Esophagus squamous epithelium (tissue), 5 donors: ENCODE results near the gene DLD. TPM values are rescaled to one million over a fixed set of nuclear protein-coding genes. Genes with fewer than 3 reads are reported as not detected.
A peak's percentile ranks its signal among the peaks of the same experiment; 100 is the strongest.

Experiments used
- DNase-seq: peaks from one replicate; lab custom pipeline; 2025; lab: John Stamatoyannopoulos, UW
- H3K27ac ChIP-seq, 4 donors: fragments of 200-600 bp; sonication (generic); one replicate each; pipeline ENCODE4 v1.5.1; 2016 to 2019; ENCODE audit warnings: mild to moderate bottlenecking in 1 of 4
- H3K27me3 ChIP-seq, 4 donors: fragments of 200-600 bp; sonication (generic); 1 replicate in 3 of 4; 2 replicates in 1 of 4; pipeline versions ENCODE4 v1.5.1 to v1.6.0; 2017 to 2021; ENCODE audit warnings: antibody characterized with exemption in 1 of 4
- H3K36me3 ChIP-seq, 3 donors: fragments of 200-600 bp; sonication (generic); one replicate each; pipeline ENCODE4 v1.5.1; 2016 to 2019
- H3K4me1 ChIP-seq, 3 donors: fragments of 200-600 bp; sonication (generic); one replicate each; pipeline ENCODE4 v1.5.1; 2017 to 2019
- H3K4me3 ChIP-seq, 4 donors: fragments of 200-600 bp; sonication (generic); 1 replicate in 3 of 4; 2 replicates in 1 of 4; pipeline ENCODE4 v1.5.1; 2016 to 2019; ENCODE audit warnings: mild to moderate bottlenecking in 2 of 4, moderate library complexity in 1 of 4
- H3K9me3 ChIP-seq, 3 donors: fragments of 200-600 bp; sonication (generic); one replicate each; pipeline ENCODE4 v1.5.1; 2016 to 2019
- CTCF ChIP-seq, 6 experiments: fragments of 450-650 bp in 4 of 6; fragments of 200-600 bp in 2 of 6; sonication (generic) in 2 of 6; IDR thresholded peaks; one replicate each; pipeline ENCODE4 v1.5.1; 2016 to 2019; ENCODE audit warnings: antibody characterized with exemption in 6 of 6, mild to moderate bottlenecking in 4 of 6, moderate library complexity in 4 of 6
- POLR2A ChIP-seq, 4 donors: fragments of 450-650 bp; IDR thresholded peaks; one replicate each; pipeline ENCODE4 v1.6.1; 2017; ENCODE audit warnings: antibody characterized with exemption in 4 of 4, mild to moderate bottlenecking in 4 of 4, moderate library complexity in 3 of 4
- WGBS, 2 donors: methylation state at CpG; one replicate each; pipeline ENCODE4 v1.1.5; 2018; 5-methylcytosine and 5-hydroxymethylcytosine counted together
- intact Hi-C: fragments of 100-400 bp; cut with DNase I; formaldehyde crosslinking; loops from one replicate; pipeline ENCODE4 v1.15.0; 2022
- total RNA-seq, 4 donors: library from RNA; depleted of rRNA; stranded (reverse); fragments of >200 nt; gene quantifications; one replicate each; pipeline ENCODE4 v1.1.0, GENCODE V29; 2016
- donor health status: DM: yes; HTN: yes; CAD: no.

Gene DLD
- total RNA-seq, 4 donors from 2014 or later = 48.6 to 132 (median 72.7) TPM

- no peak for DNase-seq
- Histone ChIP-seq H3K4me3 (no peak overlapping the region), H3K4me1 (peaks cover 4 to 22% (median 16%) of the 10 kb centered on the region in 3 donors), H3K9me3 (no peaks in the 10 kb centered on the region), H3K27me3 (no peaks in the 10 kb centered on the region), H3K36me3 (peaks cover 0 to 63% (median 0%) of the 10 kb centered on the region in 3 donors), H3K27ac (no peak overlapping the region)
- intact Hi-C loops = no loop called here
- WGBS, 2 donors = 84 to 92% methylated on average over 3 of the region's 3 CpGs
- TF ChIP-seq CTCF (IDR thresholded peaks at IDR 0.05) (no peak), POLR2A (IDR thresholded peaks at IDR 0.05) (no peak)
Measured at GRCh38 chr7:107944411-107945169, 53.6 kb downstream of the DLD start.

- intact Hi-C loops = no loop called here
- H3K4me3 ChIP-seq = no peak overlapping the region
- no peaks in the 10 kb centered on the region for H3K9me3 ChIP-seq
- H3K36me3 ChIP-seq = peaks cover 0 to 68% (median 0%) of the 10 kb centered on the region in 3 donors
- no peak for TF ChIP-seq POLR2A (IDR thresholded peaks at IDR 0.05)
- no peak for TF ChIP-seq CTCF (IDR thresholded peaks at IDR 0.05)
- 75 to 88% methylated on average over 2 of the region's 2 CpGs for WGBS, 2 donors
- H3K27me3 ChIP-seq = no peaks in the 10 kb centered on the region
- peaks cover 0 to 16% (median 9%) of the 10 kb centered on the region in 3 donors for H3K4me1 ChIP-seq
- no peak for DNase-seq
- no peak overlapping the region for H3K27ac ChIP-seq
Measured at GRCh38 chr7:107945332-107945731, 54.3 kb downstream of the DLD start.

- no peak for TF ChIP-seq CTCF (IDR thresholded peaks at IDR 0.05)
- TF ChIP-seq POLR2A (IDR thresholded peaks at IDR 0.05) = no peak
- no peak for DNase-seq
- Histone ChIP-seq H3K9me3 (no peaks in the 10 kb centered on the region), H3K27ac (no peak overlapping the region), H3K27me3 (no peaks in the 10 kb centered on the region), H3K4me3 (no peak overlapping the region), H3K36me3 (peaks cover 0 to 73% (median 3%) of the 10 kb centered on the region in 3 donors), H3K4me1 (peaks cover 0 to 12% (median 5%) of the 10 kb centered on the region in 3 donors)
- WGBS, 2 donors = 45 to 50% methylated on average over 2 of the region's 2 CpGs
- intact Hi-C loops = no loop called here
Measured at GRCh38 chr7:107946451-107946850, 55.5 kb downstream of the DLD start.

GRCh38 chr7:107946881-107947280, 55.9 kb downstream of the DLD start:
- no peak overlapping the region for H3K4me3 ChIP-seq
- TF ChIP-seq POLR2A (IDR thresholded peaks at IDR 0.05) = no peak
- no peak for TF ChIP-seq CTCF (IDR thresholded peaks at IDR 0.05)
- no peak overlapping the region for H3K27ac ChIP-seq
- WGBS, 2 donors = 52 to 70% methylated on average over 6 of the region's 6 CpGs
- H3K9me3 ChIP-seq = no peaks in the 10 kb centered on the region
- no peak for DNase-seq
- no peaks in the 10 kb centered on the region for H3K27me3 ChIP-seq
- H3K36me3 ChIP-seq = peaks cover 0 to 74% (median 4%) of the 10 kb centered on the region in 3 donors
- H3K4me1 ChIP-seq = peaks cover 0 to 14% (median 5%) of the 10 kb centered on the region in 3 donors
- intact Hi-C loops = no loop called here

GRCh38 chr7:107948645-107949442, 57.9 kb downstream of the DLD start:
- peak overlapping the region in 1 of 4 donors; percentile 48 for H3K27ac ChIP-seq
- DNase-seq = no peak
- no peaks in the 10 kb centered on the region for H3K27me3 ChIP-seq
- peaks cover 4 to 73% (median 8%) of the 10 kb centered on the region in 3 donors for H3K36me3 ChIP-seq
- no peak overlapping the region for H3K4me3 ChIP-seq
- whole genome bisulfite sequencing, 2 donors = 68 to 69% methylated on average over 7 of the region's 7 CpGs
- intact Hi-C loops = no loop called here
- TF ChIP-seq POLR2A (IDR thresholded peaks at IDR 0.05) (no peak), CTCF (IDR thresholded peaks at IDR 0.05) (no peak)
- no peaks in the 10 kb centered on the region for H3K9me3 ChIP-seq
- peaks cover 0 to 26% (median 5%) of the 10 kb centered on the region in 3 donors for H3K4me1 ChIP-seq
